Epithelial cell of proximal tubule (primary cell): ENCODE measurements around the gene LCTL. TPM values are rescaled to one million over a fixed set of nuclear protein-coding genes. Genes with fewer than 3 reads are reported as not detected.

Experiments
- DNase-seq: peaks from one replicate; pipeline ENCODE4 v3.0.0-alpha.2; 2011; ENCODE audit warnings: low read depth
- H3K4me3 ChIP-seq: 2 replicates; pipeline ENCODE4 v1.5.1; 2011; ENCODE audit warnings: low read depth, mild to moderate bottlenecking, low read length
- CTCF ChIP-seq: conservative IDR thresholded peaks from 2 replicates; pipeline ENCODE4 v1.5.1; 2012; ENCODE audit warnings: low read depth, mild to moderate bottlenecking, low read length
- total RNA-seq: library from RNA; depleted of rRNA; stranded (reverse); fragments of >200 nt; gene quantifications from 2 replicates; pipeline ENCODE4 v1.2.3, GENCODE V29; 2015

The LCTL gene
- total RNA-seq, 1 donor from 2014 or later = 0.23 TPM

- DNase-seq = no peak
- TF ChIP-seq CTCF = no peak
- H3K4me3 ChIP-seq = no peak overlapping the region
Measured at GRCh38 chr15:66560856-66561525, 4.8 kb downstream of the LCTL start.

- H3K4me3 ChIP-seq = no peak overlapping the region
- TF ChIP-seq CTCF = no peak
- DNase-seq = no peak
Measured at GRCh38 chr15:66558271-66558670, 7.5 kb downstream of the LCTL start.

GRCh38 chr15:66555685-66556084 lies 10.1 kb downstream of the LCTL start:
- TF ChIP-seq CTCF = no peak

GRCh38 chr15:66545255-66545654 lies 20.5 kb downstream of the LCTL start:
- TF ChIP-seq CTCF = no peak
- H3K4me3 ChIP-seq = no peak overlapping the region

More at GRCh38 chr15:66555685-66556084, 10.1 kb downstream of the LCTL start:
- H3K4me3 ChIP-seq = no peak overlapping the region
- DNase-seq = no peak

GRCh38 chr15:66542896-66543295 lies 22.9 kb downstream of the LCTL start:
- H3K4me3 ChIP-seq = no peak overlapping the region
- no peak for DNase-seq
- no peak for TF ChIP-seq CTCF

More at GRCh38 chr15:66545255-66545654, 20.5 kb downstream of the LCTL start:
- no peak for DNase-seq

- TF ChIP-seq CTCF = no peak
- no peak for DNase-seq
- no peak overlapping the region for H3K4me3 ChIP-seq
Measured at GRCh38 chr15:66535056-66535455, 30.7 kb downstream of the LCTL start.

- H3K4me3 ChIP-seq = no peak overlapping the region
- DNase-seq = no peak
- TF ChIP-seq CTCF = no peak
Measured at GRCh38 chr15:66524838-66525237, 41.0 kb downstream of the LCTL start.
